Endothelial cell of umbilical vein (primary cell): ENCODE measurements around the gene LHX3. TPM values are rescaled to one million over a fixed set of nuclear protein-coding genes. Genes with fewer than 3 reads are reported as not detected.

Experiments
- BruUV-seq: library from RNA; stranded (reverse); fragments of 400-500 nt; replicated peaks from 2 replicates; lab custom pipeline; 2021; lab: Mats Ljungman, UMichigan
- CTCF ChIA-PET: fragments of 300-600, 350-600 bp; sonication (Branson Sonifier 250); formaldehyde crosslinking; loops from one replicate; lab custom pipeline; 2021; ENCODE audit warnings: antibody characterized with exemption, inconsistent platforms; lab: Charles Lee
- POLR2A ChIA-PET: fragments of 300-600, 350-600 bp; sonication (Branson Sonifier 250); formaldehyde crosslinking; loops from one replicate; lab custom pipeline; 2021; ENCODE audit warnings: antibody characterized with exemption, inconsistent platforms; lab: Charles Lee
- DNase-seq: peaks from one replicate; pipeline ENCODE4 v3.0.0-alpha.2; 2011; ENCODE audit warnings: low read depth, low spot score
- FAIRE-seq: peaks from 2 replicates; lab custom pipeline; 2011; peaks lifted over from hg19 to GRCh38; lab: Jason Lieb, UNC
- H2AFZ ChIP-seq: 2 replicates; pipeline ENCODE4 v1.6.0; 2012; ENCODE audit warnings: low read depth, low read length, control low read depth, inconsistent platforms
- H3K27ac ChIP-seq: 2 replicates; pipeline ENCODE4 v1.5.1; 2011; ENCODE audit warnings: low read depth, mild to moderate bottlenecking, control low read depth, low read length, moderate library complexity; ENCODE audit not compliant: insufficient read depth
- H3K27me3 ChIP-seq, 2 experiments: 2 replicates each; pipeline versions ENCODE4 v1.6.0 to v1.6.1; 2011; ENCODE audit warnings: low read length in 2 of 2, mixed read lengths in 1 of 2; ENCODE audit not compliant: control insufficient read depth in 2 of 2, insufficient read depth in 2 of 2
- H3K36me3 ChIP-seq, 2 experiments: 2 replicates in 1 of 2; 3 replicates in 1 of 2; pipeline ENCODE4 v1.5.1; 2011; ENCODE audit warnings: low read length in 2 of 2, mild to moderate bottlenecking in 1 of 2, moderate library complexity in 1 of 2; ENCODE audit not compliant: control insufficient read depth in 2 of 2, insufficient read depth in 2 of 2; ENCODE audit errors: extremely low read depth in 1 of 2
- H3K4me1 ChIP-seq: 3 replicates; pipeline ENCODE4 v1.5.1; 2011; ENCODE audit warnings: mild to moderate bottlenecking, low read length; ENCODE audit not compliant: control insufficient read depth, insufficient read depth; ENCODE audit errors: extremely low read depth
- H3K4me2 ChIP-seq: 2 replicates; pipeline ENCODE4 v1.6.1; 2011; ENCODE audit warnings: low read length, control low read depth, mixed read lengths; ENCODE audit not compliant: insufficient read depth
- H3K4me3 ChIP-seq, 3 experiments: fragments of 200-600 bp in 1 of 3; sonication (generic), shearing (Covaris generic) in 1 of 3; replicated peaks in 1 of 3; 2 replicates each; pipeline ENCODE4 v1.5.1; 2011 to 2016; ENCODE audit warnings: control low read depth in 3 of 3, low read length in 3 of 3, mild to moderate bottlenecking in 2 of 3, inconsistent platforms in 1 of 3, low read depth in 1 of 3, moderate library complexity in 1 of 3; ENCODE audit not compliant: insufficient read depth in 1 of 3
- H3K79me2 ChIP-seq: 2 replicates; pipeline ENCODE4 v1.6.0; 2012; ENCODE audit warnings: low read length, inconsistent platforms; ENCODE audit not compliant: control insufficient read depth, insufficient read depth
- H3K9ac ChIP-seq: replicated peaks from 2 replicates; pipeline ENCODE3; 2011; ENCODE audit warnings: low read length, control low read depth; ENCODE audit not compliant: insufficient read depth; ENCODE audit errors: extremely low read depth
- H3K9me1 ChIP-seq: replicated peaks from 3 replicates; pipeline ENCODE4 v1.6.0; 2011; ENCODE audit warnings: mild to moderate bottlenecking, low read length; ENCODE audit not compliant: control insufficient read depth, insufficient read depth; ENCODE audit errors: extremely low read depth
- H3K9me3 ChIP-seq: replicated peaks from 2 replicates; pipeline ENCODE4 v1.5.1; 2012; ENCODE audit warnings: low read length, inconsistent platforms; ENCODE audit not compliant: control insufficient read depth, insufficient read depth
- H4K20me1 ChIP-seq: replicated peaks from 2 replicates; pipeline ENCODE3; 2011; ENCODE audit warnings: mild to moderate bottlenecking, low read length; ENCODE audit not compliant: control insufficient read depth, insufficient read depth; ENCODE audit errors: extremely low read depth
- EZH2 ChIP-seq: IDR thresholded peaks from 2 replicates; pipeline ENCODE4 v1.6.1; 2012; ENCODE audit warnings: borderline replicate concordance, low read depth, mild to moderate bottlenecking, moderate library complexity, low read length, inconsistent platforms; ENCODE audit not compliant: severe bottlenecking
- FOS ChIP-seq: IDR thresholded peaks from 2 replicates; pipeline ENCODE4 v1.6.1; 2011; ENCODE audit warnings: mild to moderate bottlenecking, low read length, moderate library complexity, borderline replicate concordance; ENCODE audit not compliant: insufficient read depth
- GATA2 ChIP-seq: IDR thresholded peaks from 2 replicates; pipeline ENCODE4 v1.7.0; 2011; ENCODE audit warnings: low read depth, mild to moderate bottlenecking, moderate library complexity, mixed read lengths, low read length; ENCODE audit not compliant: insufficient read length, insufficient read depth
- JUN ChIP-seq: IDR thresholded peaks from 2 replicates; pipeline ENCODE4 v1.6.1; 2011; ENCODE audit warnings: borderline replicate concordance, low read depth; ENCODE audit not compliant: insufficient read length, insufficient read depth
- MYC ChIP-seq: IDR thresholded peaks from one replicate; pipeline ENCODE4 v1.6.1; 2011; ENCODE audit warnings: mild to moderate bottlenecking, low read depth, low read length
- POLR2A ChIP-seq: IDR thresholded peaks from 2 replicates; pipeline ENCODE4 v1.6.1; 2012; ENCODE audit warnings: low read depth, mild to moderate bottlenecking, control low read depth, low read length
- POLR2AphosphoS5 ChIP-seq: IDR thresholded peaks from 2 replicates; pipeline ENCODE4 v1.6.1; 2012; ENCODE audit warnings: low read depth, mild to moderate bottlenecking, control low read depth, low read length, moderate library complexity; ENCODE audit not compliant: insufficient read depth
- dilution Hi-C: fragments of 300-500 bp; cut with MboI; formaldehyde crosslinking; loops from one replicate; pipeline ENCODE4 v1.15.0; 2019; ENCODE audit warnings: low sequenced_read_pairs; ENCODE audit not compliant: extremely low pct_ligation_motif_present
- intact Hi-C: fragments of 100-400 bp; cut with micrococcal nuclease; formaldehyde crosslinking; loops from one replicate; pipeline ENCODE4 v1.10.0; 2022
- polyA plus RNA-seq, 4 experiments: library from polyadenylated mRNA; depleted of rRNA in 3 of 4; stranded (reverse) in 3 of 4; unstranded in 1 of 4; fragments of >200 nt; gene quantifications; 2 replicates each; pipeline versions ENCODE4 v1.2.1 to v1.2.3, GENCODE V29; 2011 to 2012; ENCODE audit warnings: missing spikeins in 1 of 4
- total RNA-seq: library from RNA; stranded (reverse); gene quantifications from 2 replicates; pipeline ENCODE4 v1.2.3, GENCODE V29; 2021
- TF ChIP-seq, protein P1 (sequence below): IDR thresholded peaks from 2 replicates; pipeline ENCODE4 v1.6.1; 2011; ENCODE audit not compliant: insufficient read depth, insufficient read length
- TF ChIP-seq, protein P2 (sequence below), 2 donors: IDR thresholded peaks; 1 replicate in 1 of 2; 2 replicates in 1 of 2; pipeline ENCODE4 v1.5.1; 2011; ENCODE audit warnings: low read length in 2 of 2, mild to moderate bottlenecking in 2 of 2, moderate library complexity in 2 of 2, control low read depth in 1 of 2, inconsistent platforms in 1 of 2, low read depth in 1 of 2; ENCODE audit not compliant: insufficient read depth in 1 of 2; ENCODE audit errors: extremely low read depth in 1 of 2

LHX3 gene
- total and polyA plus RNA-seq, 2 donors (not counting 3 experiments of a cell fraction or from before 2014, with no cell fraction given), result not detected

DNA sequence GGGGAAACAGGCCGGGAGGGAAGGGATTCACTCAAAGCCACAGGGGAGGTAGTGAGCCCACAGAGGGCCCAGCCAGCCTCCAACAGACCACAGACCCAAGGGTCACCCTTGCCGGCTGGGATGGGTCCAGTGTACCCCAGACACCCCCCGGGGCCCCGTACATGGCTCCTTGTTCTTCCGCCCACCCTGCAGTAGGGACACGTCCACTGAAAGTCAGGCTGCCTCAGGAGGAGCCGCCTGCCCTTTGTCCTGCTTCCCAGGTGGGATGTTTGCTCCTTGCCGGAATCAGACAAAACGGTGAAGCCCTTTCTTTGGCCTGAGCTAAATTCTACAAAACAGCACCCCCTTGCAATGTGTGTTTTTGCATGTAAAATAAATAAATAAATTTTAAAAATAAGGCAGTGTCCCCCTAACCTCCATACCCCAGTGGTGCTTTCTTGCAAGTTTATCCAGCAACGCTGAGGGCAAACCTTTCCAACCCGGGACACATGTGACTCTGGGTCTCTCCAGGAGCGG, 25.8 kb downstream of the LHX3 start:
- FAIRE-seq, result no peak
- intact Hi-C loops, result no loop called here

More for the DNA sequence above, 25.8 kb downstream of the LHX3 start:
- POLR2A ChIA-PET, result no interaction called here
- CTCF ChIA-PET, result interaction anchor here (1.0 to 1.7 kb wide), 2 partner anchors 9 to 88 kb away, joined by 3 to 4 read pairs; no protein-coding TSS in a partner anchor
- H3K27me3 ChIP-seq, result no peaks in the 10 kb centered on the region
- no peaks in the 10 kb centered on the region for H3K9me1 ChIP-seq
- no peak overlapping the region for H3K27ac ChIP-seq
- no peaks in the 10 kb centered on the region for H3K9me3 ChIP-seq
- no peak overlapping the region for H2AFZ ChIP-seq
- dilution Hi-C loops, result no loop called here
- TF ChIP-seq MYC (no peak), JUN (no peak), FOS (no peak), EZH2 (no peak), GATA2 (no peak), POLR2A (no peak), POLR2AphosphoS5 (no peak)
- TF ChIP-seq, protein P1, sequence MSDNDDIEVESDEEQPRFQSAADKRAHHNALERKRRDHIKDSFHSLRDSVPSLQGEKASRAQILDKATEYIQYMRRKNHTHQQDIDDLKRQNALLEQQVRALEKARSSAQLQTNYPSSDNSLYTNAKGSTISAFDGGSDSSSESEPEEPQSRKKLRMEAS, result no peak
- TF ChIP-seq, protein P2, sequence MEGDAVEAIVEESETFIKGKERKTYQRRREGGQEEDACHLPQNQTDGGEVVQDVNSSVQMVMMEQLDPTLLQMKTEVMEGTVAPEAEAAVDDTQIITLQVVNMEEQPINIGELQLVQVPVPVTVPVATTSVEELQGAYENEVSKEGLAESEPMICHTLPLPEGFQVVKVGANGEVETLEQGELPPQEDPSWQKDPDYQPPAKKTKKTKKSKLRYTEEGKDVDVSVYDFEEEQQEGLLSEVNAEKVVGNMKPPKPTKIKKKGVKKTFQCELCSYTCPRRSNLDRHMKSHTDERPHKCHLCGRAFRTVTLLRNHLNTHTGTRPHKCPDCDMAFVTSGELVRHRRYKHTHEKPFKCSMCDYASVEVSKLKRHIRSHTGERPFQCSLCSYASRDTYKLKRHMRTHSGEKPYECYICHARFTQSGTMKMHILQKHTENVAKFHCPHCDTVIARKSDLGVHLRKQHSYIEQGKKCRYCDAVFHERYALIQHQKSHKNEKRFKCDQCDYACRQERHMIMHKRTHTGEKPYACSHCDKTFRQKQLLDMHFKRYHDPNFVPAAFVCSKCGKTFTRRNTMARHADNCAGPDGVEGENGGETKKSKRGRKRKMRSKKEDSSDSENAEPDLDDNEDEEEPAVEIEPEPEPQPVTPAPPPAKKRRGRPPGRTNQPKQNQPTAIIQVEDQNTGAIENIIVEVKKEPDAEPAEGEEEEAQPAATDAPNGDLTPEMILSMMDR (IDR thresholded peaks at IDR 0.05; ENCODE audit: extremely low read depth in 1 of 2, insufficient read depth in 1 of 2, low read depth in 1 of 2, low read length in 2 of 2), result no peak
- H3K9ac ChIP-seq, result no peak overlapping the region
- H3K36me3 ChIP-seq, result no peaks in the 10 kb centered on the region
- no peaks in the 10 kb centered on the region for H3K4me1 ChIP-seq
- H3K4me3 ChIP-seq, result no peak overlapping the region
- no peaks in the 10 kb centered on the region for H4K20me1 ChIP-seq
- H3K79me2 ChIP-seq, result no peaks in the 10 kb centered on the region
- no peak overlapping the region for H3K4me2 ChIP-seq
- no peak for DNase-seq
- no TSS peak for BruUV-seq
